ENCODE measurements around the gene OBSCN.

- TF ChIP-seq, protein P1, sequence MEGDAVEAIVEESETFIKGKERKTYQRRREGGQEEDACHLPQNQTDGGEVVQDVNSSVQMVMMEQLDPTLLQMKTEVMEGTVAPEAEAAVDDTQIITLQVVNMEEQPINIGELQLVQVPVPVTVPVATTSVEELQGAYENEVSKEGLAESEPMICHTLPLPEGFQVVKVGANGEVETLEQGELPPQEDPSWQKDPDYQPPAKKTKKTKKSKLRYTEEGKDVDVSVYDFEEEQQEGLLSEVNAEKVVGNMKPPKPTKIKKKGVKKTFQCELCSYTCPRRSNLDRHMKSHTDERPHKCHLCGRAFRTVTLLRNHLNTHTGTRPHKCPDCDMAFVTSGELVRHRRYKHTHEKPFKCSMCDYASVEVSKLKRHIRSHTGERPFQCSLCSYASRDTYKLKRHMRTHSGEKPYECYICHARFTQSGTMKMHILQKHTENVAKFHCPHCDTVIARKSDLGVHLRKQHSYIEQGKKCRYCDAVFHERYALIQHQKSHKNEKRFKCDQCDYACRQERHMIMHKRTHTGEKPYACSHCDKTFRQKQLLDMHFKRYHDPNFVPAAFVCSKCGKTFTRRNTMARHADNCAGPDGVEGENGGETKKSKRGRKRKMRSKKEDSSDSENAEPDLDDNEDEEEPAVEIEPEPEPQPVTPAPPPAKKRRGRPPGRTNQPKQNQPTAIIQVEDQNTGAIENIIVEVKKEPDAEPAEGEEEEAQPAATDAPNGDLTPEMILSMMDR (conservative IDR thresholded peaks at IDR 0.05) = no peak
- TF ChIP-seq ZFX (IDR thresholded peaks at IDR 0.05) = no peak
Observed at GRCh38 chr1:228318823-228319241, 111.0 kb downstream of the OBSCN start.

Measured in C4-2B (cell line).